Measurements from ENCODE around the gene DGUOK.

The DGUOK gene

GRCh38 chr2:74001781-74002504 is 75.3 kb downstream of the DGUOK start:
- DNase-seq, result no peak

GRCh38 chr2:74002505-74003421 is 76.1 kb downstream of the DGUOK start:
- DNase-seq, result peak; percentile 84

- no peak for DNase-seq
These were observed 77.0 kb downstream of the DGUOK start for GRCh38 chr2:74003494-74004211.

GRCh38 chr2:74004212-74005182 is 77.8 kb downstream of the DGUOK start:
- no peak for DNase-seq

GRCh38 chr2:74005786-74006185 is 79.1 kb downstream of the DGUOK start:
- DNase-seq, result no peak

- DNase-seq, result no peak
These were observed 79.8 kb downstream of the DGUOK start for GRCh38 chr2:74006459-74006858.

- no peak for DNase-seq
These were observed 80.4 kb downstream of the DGUOK start for GRCh38 chr2:74007121-74007520.

- DNase-seq, result no peak
These were observed 81.0 kb downstream of the DGUOK start for GRCh38 chr2:74007711-74008110.
